ENCODE results near the gene SNX13.

Gene SNX13

DNA sequence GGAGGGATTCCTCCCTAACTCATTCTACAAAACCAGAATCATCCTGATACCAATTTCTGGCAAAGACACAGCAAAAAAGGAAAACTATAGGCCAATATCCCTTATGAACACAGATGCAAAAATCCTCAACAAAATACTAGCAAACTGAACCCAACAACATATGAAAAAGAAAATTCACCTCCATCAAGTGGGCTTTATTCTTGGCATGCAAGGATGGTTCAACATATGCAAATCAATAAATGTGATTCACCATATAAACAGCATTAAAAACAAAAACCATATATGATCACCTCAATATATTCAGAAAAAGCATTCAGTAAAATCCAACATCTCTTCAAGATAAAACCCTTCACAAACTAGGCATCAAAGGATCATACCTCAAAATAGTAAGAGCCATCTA, 23.5 kb downstream of the SNX13 start:
- Histone ChIP-seq H2AFZ (no peak overlapping the region), H3K36me3 (ENCODE audit: control insufficient read depth, insufficient read depth, low read length) (no peaks in the 10 kb centered on the region), H3K4me3 (ENCODE audit: low read depth, low read length) (no peak overlapping the region), H3K27ac (no peak overlapping the region), H3K9ac (no peak overlapping the region), H3K27me3 (ENCODE audit: control insufficient read depth, insufficient read depth, low read length) (no peaks in the 10 kb centered on the region), H3K4me1 (no peaks in the 10 kb centered on the region), H3K79me2 (peaks cover 64% of the 10 kb centered on the region), H3K9me3 (ENCODE audit: control insufficient read depth, low read length) (no peaks in the 10 kb centered on the region), H3K4me2 (ENCODE audit: low read length) (no peak overlapping the region)
- TF ChIP-seq, protein P1, sequence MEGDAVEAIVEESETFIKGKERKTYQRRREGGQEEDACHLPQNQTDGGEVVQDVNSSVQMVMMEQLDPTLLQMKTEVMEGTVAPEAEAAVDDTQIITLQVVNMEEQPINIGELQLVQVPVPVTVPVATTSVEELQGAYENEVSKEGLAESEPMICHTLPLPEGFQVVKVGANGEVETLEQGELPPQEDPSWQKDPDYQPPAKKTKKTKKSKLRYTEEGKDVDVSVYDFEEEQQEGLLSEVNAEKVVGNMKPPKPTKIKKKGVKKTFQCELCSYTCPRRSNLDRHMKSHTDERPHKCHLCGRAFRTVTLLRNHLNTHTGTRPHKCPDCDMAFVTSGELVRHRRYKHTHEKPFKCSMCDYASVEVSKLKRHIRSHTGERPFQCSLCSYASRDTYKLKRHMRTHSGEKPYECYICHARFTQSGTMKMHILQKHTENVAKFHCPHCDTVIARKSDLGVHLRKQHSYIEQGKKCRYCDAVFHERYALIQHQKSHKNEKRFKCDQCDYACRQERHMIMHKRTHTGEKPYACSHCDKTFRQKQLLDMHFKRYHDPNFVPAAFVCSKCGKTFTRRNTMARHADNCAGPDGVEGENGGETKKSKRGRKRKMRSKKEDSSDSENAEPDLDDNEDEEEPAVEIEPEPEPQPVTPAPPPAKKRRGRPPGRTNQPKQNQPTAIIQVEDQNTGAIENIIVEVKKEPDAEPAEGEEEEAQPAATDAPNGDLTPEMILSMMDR (IDR thresholded peaks at IDR 0.05) = no peak

DNA sequence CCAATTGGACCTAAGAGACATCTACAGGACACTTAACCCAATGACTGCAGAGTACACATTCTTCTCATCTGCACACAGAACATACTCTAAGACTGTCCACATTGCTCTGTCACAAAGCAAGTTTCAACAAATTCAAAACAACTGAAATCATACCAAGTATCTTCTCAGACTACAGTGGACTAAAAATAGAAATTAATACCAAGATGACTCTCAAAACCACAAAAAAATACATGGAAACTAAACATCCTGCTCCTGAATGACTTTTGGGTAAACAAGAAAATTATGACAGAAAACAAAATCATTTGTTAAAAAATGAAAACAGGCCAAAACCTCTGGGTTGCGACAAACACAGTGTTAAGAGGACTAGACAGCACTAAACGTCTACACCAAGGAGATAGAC, 24.5 kb downstream of the SNX13 start:
- no peak overlapping the region for H3K9ac ChIP-seq
- no peaks in the 10 kb centered on the region for H3K36me3 ChIP-seq (ENCODE audit: control insufficient read depth, insufficient read depth, low read length)
- H3K27me3 ChIP-seq (ENCODE audit: control insufficient read depth, insufficient read depth, low read length) = no peaks in the 10 kb centered on the region
- no peaks in the 10 kb centered on the region for H3K9me3 ChIP-seq (ENCODE audit: control insufficient read depth, low read length)
- TF ChIP-seq, protein P1 (IDR thresholded peaks at IDR 0.05) = no peak
- no peak overlapping the region for H2AFZ ChIP-seq
- H3K4me1 ChIP-seq = no peaks in the 10 kb centered on the region
- no peak overlapping the region for H3K4me3 ChIP-seq (ENCODE audit: low read depth, low read length)
- H3K27ac ChIP-seq = no peak overlapping the region
- peaks cover 62% of the 10 kb centered on the region for H3K79me2 ChIP-seq
- H3K4me2 ChIP-seq (ENCODE audit: low read length) = no peak overlapping the region

DNA sequence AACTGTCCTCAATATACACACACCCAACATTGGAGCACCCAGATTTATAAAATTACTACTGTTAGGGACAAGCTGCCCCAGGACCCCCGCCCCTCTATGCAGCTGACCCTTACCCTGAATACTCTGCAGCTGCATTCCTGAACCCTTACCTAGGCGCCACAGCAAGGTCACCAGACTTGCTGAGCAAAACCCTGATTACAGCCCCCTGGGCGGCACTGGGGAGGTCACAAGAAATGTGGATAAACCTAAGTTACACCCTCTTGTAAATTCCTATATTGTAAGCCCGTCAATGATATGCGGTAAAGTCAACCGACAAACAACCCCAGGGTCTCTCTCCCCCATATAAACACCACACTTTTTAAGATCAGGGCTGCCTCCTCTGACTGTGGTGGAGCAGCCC, 25.1 kb downstream of the SNX13 start:
- no peaks in the 10 kb centered on the region for H3K9me3 ChIP-seq (ENCODE audit: control insufficient read depth, low read length)
- H3K27ac ChIP-seq = no peak overlapping the region
- no peak overlapping the region for H3K4me2 ChIP-seq (ENCODE audit: low read length)

DNA sequence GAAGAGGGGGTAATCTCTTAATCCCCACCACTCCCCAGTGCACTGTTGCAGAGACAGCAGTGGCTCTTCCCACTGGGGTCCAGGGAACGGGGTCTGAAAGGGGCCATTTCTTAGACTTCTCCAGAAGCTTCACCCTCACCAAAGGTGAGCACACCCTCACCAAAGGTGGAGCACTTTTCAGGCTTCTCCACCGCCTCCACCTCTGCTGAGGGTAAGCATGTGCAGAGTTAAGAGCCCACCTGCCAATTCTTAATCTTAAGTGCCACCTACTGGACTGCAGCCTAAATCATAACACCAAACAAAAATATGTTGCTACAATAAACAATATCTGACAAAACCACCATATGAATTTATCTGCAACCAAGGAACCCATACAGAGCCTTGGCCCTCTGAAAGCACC, 27.0 kb downstream of the SNX13 start:
- Histone ChIP-seq H3K4me1 (no peaks in the 10 kb centered on the region), H3K27ac (no peak overlapping the region), H3K79me2 (peaks cover 69% of the 10 kb centered on the region), H3K36me3 (ENCODE audit: control insufficient read depth, insufficient read depth, low read length) (no peaks in the 10 kb centered on the region), H3K9me3 (ENCODE audit: control insufficient read depth, low read length) (no peaks in the 10 kb centered on the region), H3K4me2 (ENCODE audit: low read length) (no peak overlapping the region), H3K4me3 (ENCODE audit: low read depth, low read length) (no peak overlapping the region), H2AFZ (no peak overlapping the region), H3K27me3 (ENCODE audit: control insufficient read depth, insufficient read depth, low read length) (no peaks in the 10 kb centered on the region), H3K9ac (no peak overlapping the region)
- TF ChIP-seq, protein P1 (IDR thresholded peaks at IDR 0.05) = no peak

More for the DNA sequence above, 25.1 kb downstream of the SNX13 start:
- no peak overlapping the region for H2AFZ ChIP-seq
- H3K9ac ChIP-seq = no peak overlapping the region
- TF ChIP-seq, protein P1 (IDR thresholded peaks at IDR 0.05) = no peak
- no peaks in the 10 kb centered on the region for H3K27me3 ChIP-seq (ENCODE audit: control insufficient read depth, insufficient read depth, low read length)
- no peaks in the 10 kb centered on the region for H3K36me3 ChIP-seq (ENCODE audit: control insufficient read depth, insufficient read depth, low read length)
- H3K79me2 ChIP-seq = peaks cover 67% of the 10 kb centered on the region
- H3K4me3 ChIP-seq (ENCODE audit: low read depth, low read length) = no peak overlapping the region
- H3K4me1 ChIP-seq = no peaks in the 10 kb centered on the region

GRCh38 chr7:17912536-17913235, 27.6 kb downstream of the SNX13 start:
- H2AFZ ChIP-seq = no peak overlapping the region
- TF ChIP-seq, protein P1 (IDR thresholded peaks at IDR 0.05) = no peak
- H3K27me3 ChIP-seq (ENCODE audit: control insufficient read depth, insufficient read depth, low read length) = no peaks in the 10 kb centered on the region
- no peak overlapping the region for H3K9ac ChIP-seq
- H3K4me3 ChIP-seq (ENCODE audit: low read depth, low read length) = no peak overlapping the region
- H3K4me1 ChIP-seq = no peaks in the 10 kb centered on the region
- H3K27ac ChIP-seq = no peak overlapping the region
- H3K9me3 ChIP-seq (ENCODE audit: control insufficient read depth, low read length) = no peaks in the 10 kb centered on the region
- no peaks in the 10 kb centered on the region for H3K36me3 ChIP-seq (ENCODE audit: control insufficient read depth, insufficient read depth, low read length)
- no peak overlapping the region for H3K4me2 ChIP-seq (ENCODE audit: low read length)
- peaks cover 66% of the 10 kb centered on the region for H3K79me2 ChIP-seq

All from parathyroid adenoma (tissue), 2 donors.